ENCODE results near the gene BFAR.
"Not testable (repeated sequence)": the region's sequence is repeated elsewhere in the genome, so short reads cannot be mapped to it uniquely, and the experiment has no call there.

The BFAR gene

DNA sequence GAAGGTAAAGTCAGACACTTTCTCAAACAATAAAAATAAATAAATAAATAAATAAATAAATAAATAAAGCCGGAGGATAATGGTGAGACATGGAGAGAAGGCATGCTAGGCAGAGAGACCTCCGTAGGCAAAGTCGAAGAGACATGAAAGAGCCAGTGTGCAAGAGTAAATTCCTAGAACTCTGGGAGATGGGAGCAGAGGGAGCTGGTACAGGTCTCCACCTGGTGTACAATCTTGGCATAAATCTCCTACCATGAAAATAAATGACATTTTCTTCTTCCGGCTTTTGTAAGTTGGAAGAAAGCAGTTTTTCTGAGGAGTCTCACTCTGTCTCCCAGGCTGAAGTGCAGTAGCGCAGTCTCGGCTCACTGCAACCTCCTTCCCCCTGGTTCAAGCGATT lies 69.1 kb downstream of the BFAR start:
- not testable (repeated sequence) for DNase-seq

DNA sequence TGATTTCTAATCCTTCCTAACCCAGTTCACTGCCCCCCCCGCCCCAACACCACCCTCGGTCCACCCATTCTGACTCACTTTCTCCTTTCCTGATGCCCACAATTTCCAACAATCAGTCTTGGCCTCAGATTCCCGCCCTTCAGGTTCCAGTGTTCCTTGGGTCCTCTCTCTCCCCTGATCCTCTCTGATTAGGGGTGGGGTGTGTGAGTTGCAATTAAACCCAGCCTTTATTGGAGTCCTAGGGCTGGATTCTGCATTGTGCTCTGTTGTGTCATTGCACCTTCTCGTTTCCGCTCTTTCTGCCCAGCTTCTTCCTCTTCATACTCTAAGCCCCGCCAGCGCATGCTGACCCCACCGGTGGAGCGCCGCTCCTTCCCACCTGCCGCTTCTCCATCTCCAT lies 69.9 kb downstream of the BFAR start:
- not testable (repeated sequence) for DNase-seq

DNA sequence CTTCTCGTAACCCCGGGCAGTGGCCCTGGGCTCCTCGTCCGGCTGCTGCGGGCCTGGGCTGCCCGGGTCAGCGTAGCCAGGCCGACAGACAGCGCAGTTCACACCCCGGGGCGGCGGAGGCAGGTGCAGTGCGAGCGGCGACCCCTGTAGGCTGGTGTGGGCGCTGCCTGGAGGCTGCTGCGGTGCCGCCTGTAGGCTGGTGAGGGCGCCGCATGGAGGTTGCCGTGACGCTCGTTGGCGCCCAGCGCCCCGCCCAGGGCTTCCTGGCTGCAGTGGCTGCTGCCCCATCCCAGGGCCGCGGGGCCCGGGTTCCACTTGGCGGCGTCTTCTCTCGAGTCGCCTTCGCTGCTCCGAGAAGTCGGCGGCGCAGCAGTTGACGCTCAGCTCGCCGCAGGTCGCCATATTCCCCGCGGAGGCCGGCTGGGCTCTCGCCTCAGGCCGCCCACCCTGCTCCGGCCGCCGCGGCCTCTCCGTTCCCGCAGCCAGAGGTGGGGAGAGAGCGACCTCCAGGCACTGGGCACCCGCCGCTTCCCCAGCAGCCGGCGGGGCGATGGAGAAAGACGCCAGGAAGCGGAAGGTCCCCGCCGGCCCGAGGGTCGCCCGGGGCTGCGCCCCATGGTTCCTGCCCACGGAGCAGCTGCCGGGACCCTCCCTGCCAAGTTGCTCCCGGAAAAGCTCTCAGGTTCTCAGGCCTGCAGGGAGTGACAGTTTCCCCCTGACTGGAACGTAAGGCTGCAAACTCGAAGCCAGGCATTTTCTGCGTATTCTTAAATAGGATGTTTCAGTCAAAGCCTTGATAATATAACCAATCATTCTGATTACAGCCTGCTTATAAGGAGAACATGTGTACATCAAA lies 70.6 kb downstream of the BFAR start, which contains the start of gene NPIPA3:
TSS of gene NPIPA3 (plus strand) at position 256 of the 856 bp plus-strand sequence. CDS start 5,533 bp downstream, outside the sequence.
- DNase-seq: not testable (repeated sequence)
